Thyroid gland (tissue), 4 donors: ENCODE results near the gene SPRR5. TPM values are rescaled to one million over a fixed set of nuclear protein-coding genes. Genes with fewer than 3 reads are reported as not detected.

Experiments used
- DNase-seq, 2 donors: peaks; one replicate each; pipeline ENCODE4 v3.0.0-alpha.2; 2019
- H3K27ac ChIP-seq, 3 donors: fragments of 200-600 bp; sonication (generic); 1 replicate in 2 of 3; 2 replicates in 1 of 3; pipeline ENCODE4 v1.5.1; 2016 to 2019; ENCODE audit warnings: mild to moderate bottlenecking in 1 of 3, moderate library complexity in 1 of 3
- H3K27me3 ChIP-seq: fragments of 200-600 bp; sonication (generic); one replicate; pipeline ENCODE4 v1.5.1; 2019
- H3K36me3 ChIP-seq, 2 donors: fragments of 200-600 bp; sonication (generic); one replicate each; pipeline ENCODE4 v1.5.1; 2016 to 2019
- H3K4me1 ChIP-seq, 2 donors: fragments of 200-600 bp; sonication (generic); one replicate each; pipeline ENCODE4 v1.5.1; 2017 to 2019
- H3K4me3 ChIP-seq, 3 donors: fragments of 200-600 bp; sonication (generic); replicated peaks in 1 of 3; 1 replicate in 2 of 3; 2 replicates in 1 of 3; pipeline ENCODE4 v1.5.1; 2016; ENCODE audit warnings: mild to moderate bottlenecking in 1 of 3
- H3K9me3 ChIP-seq: fragments of 200-600 bp; sonication (generic); one replicate; pipeline ENCODE4 v1.5.1; 2017
- POLR2A ChIP-seq, 2 donors: fragments of 450-650 bp; IDR thresholded peaks; one replicate each; pipeline ENCODE4 v1.6.1; 2017; ENCODE audit warnings: antibody characterized with exemption in 2 of 2, mild to moderate bottlenecking in 2 of 2, moderate library complexity in 1 of 2
- WGBS, 2 donors: methylation state at CpG; one replicate each; pipeline ENCODE4 v1.1.5; 2017; 5-methylcytosine and 5-hydroxymethylcytosine counted together
- intact Hi-C: fragments of 100-400 bp; cut with DNase I; formaldehyde crosslinking; loops from one replicate; pipeline ENCODE4 v1.15.1; 2023
- total RNA-seq, 4 donors: library from RNA; depleted of rRNA; stranded (reverse); fragments of >200 nt; gene quantifications; one replicate each; pipeline ENCODE4 v1.2.3, GENCODE V29; 2016
- TF ChIP-seq, protein P1 (sequence below), 6 experiments: fragments of 200-600 bp in 3 of 6; fragments of 450-650 bp in 3 of 6; sonication (generic) in 3 of 6; IDR thresholded peaks; one replicate each; pipeline ENCODE4 v1.5.1; 2016 to 2019; ENCODE audit warnings: antibody characterized with exemption in 6 of 6, mild to moderate bottlenecking in 2 of 6, inconsistent platforms in 1 of 6, moderate library complexity in 1 of 6

SPRR5 gene
- total RNA-seq, 4 donors from 2014 or later = not detected

GRCh38 chr1:152904688-152905440, 42.1 kb upstream of the SPRR5 start:
- Histone ChIP-seq H3K4me3 (no peak overlapping the region), H3K27ac (no peak overlapping the region), H3K4me1 (no peaks in the 10 kb centered on the region), H3K27me3 (no peaks in the 10 kb centered on the region), H3K9me3 (no peaks in the 10 kb centered on the region), H3K36me3 (no peaks in the 10 kb centered on the region)
- WGBS, 2 donors = 86 to 92% methylated on average over 7 of the region's 7 CpGs
- no peak for TF ChIP-seq POLR2A (IDR thresholded peaks at IDR 0.05)
- no peak for DNase-seq
- intact Hi-C loops = no loop called here

- Histone ChIP-seq H3K4me1 (no peaks in the 10 kb centered on the region), H3K9me3 (no peaks in the 10 kb centered on the region), H3K27me3 (no peaks in the 10 kb centered on the region), H3K27ac (no peak overlapping the region), H3K36me3 (no peaks in the 10 kb centered on the region), H3K4me3 (no peak overlapping the region)
- DNase-seq = no peak
- WGBS, 2 donors = 61 to 66% methylated on average over 5 of the region's 5 CpGs
- intact Hi-C loops = no loop called here
- TF ChIP-seq POLR2A (IDR thresholded peaks at IDR 0.05) = no peak
- TF ChIP-seq, protein P1, sequence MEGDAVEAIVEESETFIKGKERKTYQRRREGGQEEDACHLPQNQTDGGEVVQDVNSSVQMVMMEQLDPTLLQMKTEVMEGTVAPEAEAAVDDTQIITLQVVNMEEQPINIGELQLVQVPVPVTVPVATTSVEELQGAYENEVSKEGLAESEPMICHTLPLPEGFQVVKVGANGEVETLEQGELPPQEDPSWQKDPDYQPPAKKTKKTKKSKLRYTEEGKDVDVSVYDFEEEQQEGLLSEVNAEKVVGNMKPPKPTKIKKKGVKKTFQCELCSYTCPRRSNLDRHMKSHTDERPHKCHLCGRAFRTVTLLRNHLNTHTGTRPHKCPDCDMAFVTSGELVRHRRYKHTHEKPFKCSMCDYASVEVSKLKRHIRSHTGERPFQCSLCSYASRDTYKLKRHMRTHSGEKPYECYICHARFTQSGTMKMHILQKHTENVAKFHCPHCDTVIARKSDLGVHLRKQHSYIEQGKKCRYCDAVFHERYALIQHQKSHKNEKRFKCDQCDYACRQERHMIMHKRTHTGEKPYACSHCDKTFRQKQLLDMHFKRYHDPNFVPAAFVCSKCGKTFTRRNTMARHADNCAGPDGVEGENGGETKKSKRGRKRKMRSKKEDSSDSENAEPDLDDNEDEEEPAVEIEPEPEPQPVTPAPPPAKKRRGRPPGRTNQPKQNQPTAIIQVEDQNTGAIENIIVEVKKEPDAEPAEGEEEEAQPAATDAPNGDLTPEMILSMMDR (IDR thresholded peaks at IDR 0.05) = no peak
Observed at GRCh38 chr1:152906023-152906565, 40.9 kb upstream of the SPRR5 start.

GRCh38 chr1:152907686-152908601, 39.1 kb upstream of the SPRR5 start, which contains the start of gene IVL:
Gene IVL, plus strand, starts transcription at chr1:152908546. Its CDS starts 1,252 bp downstream, at chr1:152909798.
- no peak within 1 kb of the TSS for H3K27ac ChIP-seq
- WGBS, 2 donors = 66 to 74% methylated on average over 4 of the region's 4 CpGs
- no peaks in the 10 kb centered on the region for H3K27me3 ChIP-seq
- H3K4me1 ChIP-seq = no peaks in the 10 kb centered on the region
- TF ChIP-seq, protein P1 (IDR thresholded peaks at IDR 0.05) = no peak
- no peak for TF ChIP-seq POLR2A (IDR thresholded peaks at IDR 0.05)
- intact Hi-C loops = no loop called here
- H3K36me3 ChIP-seq = no peaks in the 10 kb centered on the region
- H3K4me3 ChIP-seq = no peak within 1 kb of the TSS
- DNase-seq = no peak
- H3K9me3 ChIP-seq = no peaks in the 10 kb centered on the region

GRCh38 chr1:152909206-152909605, 37.8 kb upstream of the SPRR5 start:
- no peak overlapping the region for H3K4me3 ChIP-seq
- 88 to 97% methylated on average over 3 of the region's 3 CpGs for WGBS, 2 donors
- DNase-seq = no peak
- TF ChIP-seq POLR2A (IDR thresholded peaks at IDR 0.05) = no peak
- TF ChIP-seq, protein P1 (IDR thresholded peaks at IDR 0.05) = no peak
- intact Hi-C loops = no loop called here
- H3K4me1 ChIP-seq = no peaks in the 10 kb centered on the region
- no peaks in the 10 kb centered on the region for H3K27me3 ChIP-seq
- no peaks in the 10 kb centered on the region for H3K9me3 ChIP-seq
- H3K27ac ChIP-seq = no peak overlapping the region
- H3K36me3 ChIP-seq = no peaks in the 10 kb centered on the region

DNA sequence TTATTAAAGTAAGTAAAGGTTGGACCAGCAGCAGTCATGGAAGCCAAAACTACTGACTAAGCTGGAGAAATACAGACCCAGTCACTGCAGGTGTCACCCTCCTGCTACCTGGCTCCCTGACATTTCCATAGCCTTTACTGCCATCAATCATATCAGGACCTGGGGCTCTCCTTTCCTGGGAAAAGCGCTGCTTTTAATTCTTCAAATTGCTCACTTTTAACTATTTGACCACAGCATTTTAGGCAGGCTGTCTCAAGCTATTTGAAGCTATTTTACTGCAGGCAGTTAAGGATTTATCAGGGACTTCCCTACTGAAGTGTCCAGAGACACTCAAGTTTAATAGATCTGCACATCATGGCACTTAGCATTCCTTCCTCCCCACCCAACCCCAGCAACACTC, 34.5 kb upstream of the SPRR5 start:
- no peak for DNase-seq
- 60 to 65% methylated on average over 1 of the region's 1 CpG for WGBS, 2 donors

More for the DNA sequence above, 34.5 kb upstream of the SPRR5 start:
- no peaks in the 10 kb centered on the region for H3K36me3 ChIP-seq
- intact Hi-C loops = no loop called here
- H3K4me3 ChIP-seq = no peak overlapping the region
- H3K9me3 ChIP-seq = no peaks in the 10 kb centered on the region
- H3K4me1 ChIP-seq = no peaks in the 10 kb centered on the region
- H3K27me3 ChIP-seq = no peaks in the 10 kb centered on the region
- TF ChIP-seq POLR2A (IDR thresholded peaks at IDR 0.05) = no peak
- TF ChIP-seq, protein P1 (IDR thresholded peaks at IDR 0.05) = no peak
- no peak overlapping the region for H3K27ac ChIP-seq
